Left ventricle myocardium superior (tissue), 1 donor: ENCODE data around the gene TTC7B. TPM values are rescaled to one million over a fixed set of nuclear protein-coding genes. Genes with fewer than 3 reads are reported as not detected.
A peak's percentile ranks its signal among the peaks of the same experiment; 100 is the strongest.

Experiments
- ATAC-seq: fragments of 200-7000 bp; cut with Tn5 transposase; one replicate; pipeline ENCODE4 v1.9.1; 2020; ENCODE audit warnings: mild to moderate bottlenecking, moderate library complexity
- DNase-seq: peaks from one replicate; pipeline ENCODE4 v3.0.0-alpha.2; 2020
- intact Hi-C: fragments of 100-400 bp; cut with micrococcal nuclease; formaldehyde crosslinking; loops from one replicate; pipeline ENCODE4 v1.11.0; 2022
- total RNA-seq: library from RNA; stranded (reverse); fragmentation: NEBNext Ultra II Directional; extraction: Animal tissue kit (Norgen Biotek cat#: 25700); gene quantifications from one replicate; pipeline ENCODE4 v1.2.1, GENCODE V29; 2021
- donor health status: DM: no; HTN: yes; CAD: no; lungs with severe emphysema.

Gene TTC7B
- total RNA-seq, 1 donor from 2014 or later = 72.2 TPM

GRCh38 chr14:90695997-90696660 is 120.1 kb downstream of the TTC7B start:
- intact Hi-C loops = loop anchor here (2.0 kb wide), 1 partner anchor 297 kb away; no protein-coding TSS in a partner anchor
- ATAC-seq (peak; percentile 12), DNase-seq (no peak)

DNA sequence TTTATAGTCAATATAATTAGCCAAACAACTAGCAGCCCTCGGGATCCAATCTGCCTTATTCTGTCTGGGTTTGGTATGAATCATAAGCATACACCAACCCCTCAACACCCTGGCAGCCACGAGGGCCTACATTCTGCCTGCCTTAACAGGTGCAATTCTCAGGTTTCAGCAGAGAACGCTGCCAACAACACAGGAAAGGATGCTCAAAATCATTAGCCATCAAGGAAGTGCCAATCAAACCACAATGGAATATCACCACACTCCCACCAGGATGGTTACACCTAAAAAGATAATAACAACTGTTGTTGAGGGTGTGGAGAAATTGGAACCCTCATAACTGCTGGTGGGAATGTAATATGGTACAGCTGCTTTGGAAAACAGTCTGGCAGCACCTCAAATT is 122.8 kb downstream of the TTC7B start:
- DNase-seq = no peak
- intact Hi-C loops = no loop called here
- ATAC-seq = no peak

GRCh38 chr14:90692826-90693225 is 123.4 kb downstream of the TTC7B start:
- intact Hi-C loops = no loop called here
- ATAC-seq (no peak), DNase-seq (no peak)

GRCh38 chr14:90692061-90692460 is 124.2 kb downstream of the TTC7B start:
- ATAC-seq = peak; percentile 28
- intact Hi-C loops = no loop called here

DNA sequence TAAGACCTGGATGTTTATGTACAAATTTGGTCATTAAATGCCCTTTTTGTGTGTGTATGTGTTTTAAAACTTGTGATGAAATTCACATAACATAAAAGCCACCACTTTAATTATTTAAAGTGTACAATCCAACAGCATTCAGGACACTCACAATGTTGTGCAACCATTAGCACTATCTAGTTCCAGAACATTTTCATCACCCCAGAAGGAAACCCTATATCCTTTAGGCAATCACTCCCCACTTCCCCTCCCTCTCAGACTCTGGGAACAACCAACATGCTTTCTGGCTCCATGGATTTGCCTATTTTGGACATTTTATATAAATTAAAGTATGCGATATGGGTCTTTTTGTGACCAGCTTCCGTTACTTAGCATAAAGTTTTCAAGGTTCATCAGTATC is 124.6 kb downstream of the TTC7B start:
- intact Hi-C loops = no loop called here
- no peak for DNase-seq

More at GRCh38 chr14:90692061-90692460, 124.2 kb downstream of the TTC7B start:
- DNase-seq = no peak

GRCh38 chr14:90687680-90688079 is 128.6 kb downstream of the TTC7B start:
- DNase-seq (no peak), ATAC-seq (no peak)
- intact Hi-C loops = no loop called here

More for the DNA sequence above, 124.6 kb downstream of the TTC7B start:
- ATAC-seq = peak; percentile 35

GRCh38 chr14:90682615-90683014 is 133.6 kb downstream of the TTC7B start:
- intact Hi-C loops = no loop called here
- ATAC-seq (no peak), DNase-seq (no peak)

DNA sequence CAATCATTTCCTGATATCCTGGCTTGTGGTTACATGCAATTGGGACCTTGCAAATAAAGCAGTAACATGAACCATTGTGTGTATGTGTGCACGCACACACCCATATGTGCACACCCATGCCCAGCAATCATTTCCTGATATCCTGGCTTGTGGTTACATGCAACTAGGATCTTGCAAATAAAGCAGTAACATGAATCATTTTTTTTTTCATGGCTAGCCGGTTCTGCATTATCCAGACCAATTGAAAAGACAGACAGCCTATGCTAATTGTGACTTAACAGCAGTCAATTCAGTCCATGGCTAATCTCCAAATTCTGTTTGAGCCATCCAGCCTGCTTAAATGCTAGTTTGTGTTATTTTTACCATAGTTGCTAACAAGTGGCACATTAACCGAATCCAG is 134.3 kb downstream of the TTC7B start:
- ATAC-seq (no peak), DNase-seq (no peak)
- intact Hi-C loops = no loop called here

DNA sequence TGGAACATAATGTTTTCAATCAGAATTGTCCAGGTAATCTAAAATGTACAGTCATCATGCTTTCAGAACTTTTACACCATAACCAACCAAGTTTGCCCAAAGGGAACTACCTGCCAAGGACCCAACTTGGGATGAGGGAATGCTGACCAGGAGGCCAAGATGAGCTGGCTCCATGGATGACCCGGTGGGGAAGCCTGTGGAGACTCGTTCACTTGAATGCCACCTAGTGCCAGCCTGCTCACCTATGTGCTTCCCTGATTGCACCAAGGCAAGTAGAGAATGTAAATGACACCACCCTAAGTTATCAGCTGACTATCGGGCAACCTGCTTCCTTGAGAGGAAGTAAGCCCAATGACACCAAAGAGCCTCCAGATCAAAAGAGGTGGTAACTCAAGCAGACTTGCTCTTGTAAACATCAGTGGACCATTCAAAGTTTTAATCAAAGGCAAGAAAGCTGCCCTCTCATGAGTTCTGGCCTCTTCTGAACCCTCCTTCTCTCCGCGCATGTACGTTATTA is 137.3 kb downstream of the TTC7B start:
- ATAC-seq (no peak), DNase-seq (no peak)
- intact Hi-C loops = no loop called here

DNA sequence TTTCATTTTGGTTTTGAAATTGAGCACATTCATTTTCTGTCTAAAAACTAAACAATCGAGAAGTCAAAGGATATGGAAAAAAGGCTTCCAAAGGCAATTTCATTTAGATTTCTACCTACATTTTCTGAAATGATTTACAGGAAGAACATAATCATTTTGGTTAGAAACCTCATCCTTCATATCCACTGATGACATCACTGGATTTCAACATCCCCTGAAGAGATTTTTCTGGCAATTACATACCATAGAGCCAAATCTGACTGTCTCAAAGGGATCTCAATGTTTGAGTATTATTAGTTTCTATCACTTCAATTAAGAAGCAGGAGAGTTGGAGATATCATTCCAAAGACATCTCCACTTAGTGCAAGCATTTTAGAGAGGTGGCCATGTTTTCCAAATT is 137.8 kb downstream of the TTC7B start:
- intact Hi-C loops = no loop called here
- ATAC-seq = no peak

GRCh38 chr14:90677484-90678050 is 138.7 kb downstream of the TTC7B start:
- DNase-seq (no peak), ATAC-seq (no peak)
- intact Hi-C loops = no loop called here

More for the DNA sequence above, 137.8 kb downstream of the TTC7B start:
- DNase-seq = no peak

- intact Hi-C loops = no loop called here
- ATAC-seq = no peak
- no peak for DNase-seq
Measured at GRCh38 chr14:90676912-90677311, 139.3 kb downstream of the TTC7B start.

GRCh38 chr14:90676356-90676755 is 139.9 kb downstream of the TTC7B start:
- intact Hi-C loops = no loop called here
- ATAC-seq (no peak), DNase-seq (no peak)

DNA sequence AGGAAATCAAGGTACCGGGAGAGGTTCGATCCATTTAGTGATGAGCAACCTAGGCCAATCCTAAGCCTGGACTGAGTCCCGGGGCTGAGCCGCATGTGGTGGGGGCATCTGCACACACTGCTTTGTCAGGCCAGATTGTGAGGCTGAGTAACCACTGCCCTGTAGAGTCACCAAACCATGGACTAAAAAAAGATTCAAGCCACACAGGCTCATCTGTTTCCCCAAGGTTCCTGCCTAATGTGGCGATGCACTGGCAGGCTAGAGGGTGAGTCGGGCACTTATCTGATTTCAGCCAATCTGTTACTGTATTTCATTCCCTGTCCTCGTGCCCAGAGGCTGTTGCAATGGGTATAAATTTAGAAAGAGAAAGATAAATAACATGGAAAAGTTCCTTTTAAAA is 140.8 kb downstream of the TTC7B start:
- peak; percentile 78 for ATAC-seq
- no peak for DNase-seq
- intact Hi-C loops = no loop called here

DNA sequence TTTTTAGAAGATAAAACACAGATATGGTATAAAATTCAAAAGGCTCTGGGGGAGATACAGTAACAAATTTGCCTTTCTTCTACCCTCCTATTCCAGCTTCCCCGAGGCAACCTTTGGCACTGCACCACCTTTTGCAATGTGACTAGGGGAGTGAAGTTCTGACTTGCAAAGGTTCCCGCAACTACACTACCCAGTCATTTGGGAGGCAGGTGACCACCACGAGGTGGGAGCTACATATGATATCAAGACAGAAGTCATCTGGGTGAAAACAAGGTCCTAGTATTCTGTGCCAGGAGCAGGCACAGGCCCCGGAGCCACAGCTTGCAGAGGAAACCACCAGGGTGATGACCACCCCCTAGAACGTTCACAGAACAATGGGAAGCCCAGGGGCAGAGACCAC is 141.5 kb downstream of the TTC7B start:
- DNase-seq = no peak
- intact Hi-C loops = no loop called here
- no peak for ATAC-seq

DNA sequence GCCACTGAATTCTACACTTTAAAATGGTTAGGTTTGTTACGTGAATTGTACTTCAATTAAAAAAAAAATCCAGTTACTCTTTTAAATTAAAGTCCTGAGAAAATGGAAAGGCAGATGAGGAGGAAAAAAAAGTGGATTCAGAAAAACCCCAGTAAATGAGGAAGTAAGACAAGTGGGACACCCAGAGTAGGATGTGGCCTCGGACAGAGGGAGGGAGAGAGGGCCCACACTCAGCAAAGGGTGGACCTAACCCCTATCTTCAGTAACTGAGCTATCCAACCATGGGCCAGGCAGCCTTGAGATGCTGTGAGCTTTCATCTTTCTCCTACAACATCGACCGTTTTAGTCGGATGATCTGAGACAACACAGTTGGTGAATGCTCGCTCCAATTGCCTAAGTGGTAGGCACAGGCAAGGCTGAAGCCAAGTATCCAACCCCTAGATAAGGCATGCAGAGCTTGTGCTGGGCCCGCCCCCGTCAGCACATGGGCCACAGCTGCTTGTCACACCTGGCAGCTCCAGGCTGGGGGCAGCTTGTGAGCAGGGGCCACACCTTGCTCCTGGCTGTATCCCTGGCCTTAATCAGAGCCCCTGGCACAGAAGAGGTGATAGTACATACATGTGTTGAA is 142.1 kb downstream of the TTC7B start:
- ATAC-seq (peak; percentile 71), DNase-seq (peak; percentile 55)
- intact Hi-C loops = no loop called here

GRCh38 chr14:90671382-90672234 is 144.6 kb downstream of the TTC7B start:
- intact Hi-C loops = no loop called here
- ATAC-seq = peak; percentile 83
- DNase-seq = peak; percentile 61

DNA sequence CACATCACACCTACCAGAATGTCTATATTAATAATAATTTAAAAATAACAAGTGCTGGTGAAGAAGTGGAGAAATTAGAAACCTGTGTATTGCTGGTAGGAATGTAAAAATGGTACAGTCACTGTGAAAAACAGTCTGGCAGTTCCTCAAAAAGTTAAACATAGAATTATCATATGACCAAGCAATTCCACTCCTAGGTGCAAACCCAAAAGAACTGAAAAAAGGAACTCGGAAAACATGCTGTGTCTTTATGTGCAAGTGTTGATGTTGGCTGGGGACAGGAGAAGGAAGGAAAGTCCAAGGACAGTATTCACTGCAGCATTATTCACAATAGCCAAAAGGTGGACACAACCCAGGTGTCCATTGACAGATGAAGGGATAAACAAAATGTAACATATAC is 146.5 kb downstream of the TTC7B start:
- DNase-seq (no peak), ATAC-seq (no peak)
- intact Hi-C loops = no loop called here

DNA sequence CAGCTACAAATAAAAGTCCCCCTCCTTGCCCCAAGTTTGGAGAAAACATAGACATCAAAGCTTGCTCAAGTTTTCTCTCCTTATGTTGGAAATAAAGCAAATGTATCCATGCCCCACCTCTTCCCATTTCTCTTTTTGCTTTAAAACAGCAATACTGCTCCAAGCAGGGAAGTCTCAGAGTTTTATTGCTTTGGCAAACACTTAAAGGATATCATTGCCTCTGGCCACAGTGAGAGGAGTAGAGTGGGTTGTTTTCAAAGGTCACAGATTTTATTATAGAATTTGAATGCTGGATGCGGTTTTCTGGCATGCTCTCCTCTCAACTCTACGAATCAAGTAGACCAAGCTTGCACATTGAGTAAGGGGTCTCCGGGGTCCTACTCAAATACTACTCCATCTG is 149.7 kb downstream of the TTC7B start:
- ATAC-seq = no peak
- no peak for DNase-seq
- intact Hi-C loops = no loop called here
